Measurements from ENCODE around the gene CASP2. TPM values are rescaled to one million over a fixed set of nuclear protein-coding genes. Genes with fewer than 3 reads are reported as not detected.
A peak's percentile ranks its signal among the peaks of the same experiment; 100 is the strongest.

CASP2 gene
- total RNA-seq, 6 experiments from 2014 or later, result 5.3 to 8.7 (median 6.7) TPM

DNA sequence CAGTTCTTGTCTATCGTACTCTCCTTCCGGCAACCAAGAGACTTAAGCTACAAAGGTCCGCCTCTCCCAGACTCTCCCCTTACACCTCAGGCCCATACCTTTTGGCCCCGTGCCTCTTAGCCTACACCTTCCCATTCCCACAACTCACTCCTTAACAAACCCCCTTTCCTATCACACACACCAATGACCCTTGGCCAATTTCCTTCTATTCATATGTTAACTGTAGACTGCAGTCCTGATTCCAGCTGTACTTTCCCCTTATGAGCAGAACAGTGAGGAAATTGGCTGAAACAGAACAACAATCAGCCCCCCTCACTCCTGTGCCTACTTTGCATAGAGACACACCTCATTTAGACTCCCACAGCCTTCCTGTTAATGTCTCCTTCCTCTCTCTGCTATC, 4.8 kb upstream of the CASP2 start:
- intact Hi-C loops (cut with DNase I), result no loop called here
- no peak for DNase-seq
- Histone ChIP-seq H3K27me3 (no peaks in the 10 kb centered on the region), H3K4me3 (no peak overlapping the region), H3K27ac (no peak overlapping the region), H3K4me1 (peaks cover 0 to 26% (median 6%) of the 10 kb centered on the region in 4 donors), H3K9me3 (no peaks in the 10 kb centered on the region), H3K36me3 (no peaks in the 10 kb centered on the region)
- 84% methylated on average over 4 of the region's 4 CpGs for WGBS (ENCODE audit: insufficient coverage, low coverage, low lambda C conversion rate, missing lambda C conversion rate)
- no peak for TF ChIP-seq POLR2A (IDR thresholded peaks at IDR 0.05)
- TF ChIP-seq, protein P1, sequence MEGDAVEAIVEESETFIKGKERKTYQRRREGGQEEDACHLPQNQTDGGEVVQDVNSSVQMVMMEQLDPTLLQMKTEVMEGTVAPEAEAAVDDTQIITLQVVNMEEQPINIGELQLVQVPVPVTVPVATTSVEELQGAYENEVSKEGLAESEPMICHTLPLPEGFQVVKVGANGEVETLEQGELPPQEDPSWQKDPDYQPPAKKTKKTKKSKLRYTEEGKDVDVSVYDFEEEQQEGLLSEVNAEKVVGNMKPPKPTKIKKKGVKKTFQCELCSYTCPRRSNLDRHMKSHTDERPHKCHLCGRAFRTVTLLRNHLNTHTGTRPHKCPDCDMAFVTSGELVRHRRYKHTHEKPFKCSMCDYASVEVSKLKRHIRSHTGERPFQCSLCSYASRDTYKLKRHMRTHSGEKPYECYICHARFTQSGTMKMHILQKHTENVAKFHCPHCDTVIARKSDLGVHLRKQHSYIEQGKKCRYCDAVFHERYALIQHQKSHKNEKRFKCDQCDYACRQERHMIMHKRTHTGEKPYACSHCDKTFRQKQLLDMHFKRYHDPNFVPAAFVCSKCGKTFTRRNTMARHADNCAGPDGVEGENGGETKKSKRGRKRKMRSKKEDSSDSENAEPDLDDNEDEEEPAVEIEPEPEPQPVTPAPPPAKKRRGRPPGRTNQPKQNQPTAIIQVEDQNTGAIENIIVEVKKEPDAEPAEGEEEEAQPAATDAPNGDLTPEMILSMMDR (IDR thresholded peaks at IDR 0.05), result no peak
- no peak for ATAC-seq

DNA sequence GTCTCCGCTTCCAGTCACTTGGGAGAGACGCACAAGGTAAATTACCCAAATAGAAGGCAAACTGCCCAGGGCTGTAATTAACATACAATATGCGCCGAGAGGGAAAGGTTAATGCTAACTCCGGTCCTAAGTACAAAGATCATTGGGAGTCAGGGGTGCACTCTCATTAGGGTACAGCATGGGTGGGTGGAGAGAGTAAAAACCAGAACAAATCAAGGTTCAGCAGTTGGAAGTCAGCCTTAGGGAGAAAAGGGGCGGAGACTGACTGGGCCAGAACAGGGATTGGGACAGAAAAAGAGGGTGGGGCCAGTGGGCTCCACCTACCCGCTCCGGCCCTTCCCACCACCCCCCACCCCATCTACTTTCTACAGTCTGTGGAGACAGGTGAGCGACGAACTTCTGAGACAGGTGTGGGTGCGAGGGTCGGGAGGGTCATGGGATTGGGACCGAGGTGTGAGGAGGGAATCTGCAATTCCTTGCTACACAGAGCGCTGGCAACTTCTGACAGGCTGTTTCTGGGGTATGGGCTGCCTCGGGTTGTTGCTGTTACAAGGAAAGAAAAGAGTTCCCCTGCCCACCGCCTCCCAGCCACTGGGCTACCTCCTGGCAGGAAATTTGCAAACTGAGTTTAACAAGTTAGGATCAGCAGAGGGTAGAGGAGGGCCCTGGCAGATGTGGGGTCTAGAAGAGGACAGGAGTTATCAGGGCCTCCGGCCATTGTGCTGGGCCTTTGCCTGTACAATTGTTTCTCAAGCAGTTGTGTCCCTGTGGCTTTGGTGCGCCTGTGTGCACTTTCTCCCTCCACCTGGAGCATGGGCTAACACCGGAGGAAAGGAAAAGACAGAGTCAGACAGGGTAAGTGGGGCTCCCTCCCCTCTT, 3.3 kb upstream of the CASP2 start, which contains the start of gene TMEM139:
Gene TMEM139 (plus strand): TSS at position 368 of the 879 bp plus-strand sequence. CDS start 1,000 bp downstream, outside the sequence.
- peaks cover 0 to 38% (median 6%) of the 10 kb centered on the region in 4 donors for H3K4me1 ChIP-seq
- peak; percentile 46 to 91 (median 78) for DNase-seq
- peak within 1 kb of the TSS; percentile 17 to 59 (median 45) for H3K4me3 ChIP-seq

DNA sequence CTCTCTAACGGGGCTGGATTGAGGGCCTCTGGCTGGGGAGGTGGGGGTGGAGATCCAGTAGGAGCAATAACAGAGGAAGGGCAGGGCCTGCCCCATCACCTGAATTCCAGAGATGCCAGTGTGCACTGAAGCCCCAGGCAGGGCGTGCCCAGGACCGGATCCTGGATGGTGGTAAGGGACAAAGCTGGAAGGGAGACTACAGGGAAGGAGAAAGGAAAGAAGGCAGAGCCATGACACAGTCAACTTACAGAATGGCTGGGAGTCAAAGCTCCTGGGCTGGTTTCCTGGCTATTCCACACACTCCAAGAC, 2.7 kb upstream of the CASP2 start:
- intact Hi-C loops (cut with DNase I), result no loop called here
- peak overlapping the region; percentile 17 to 59 (median 45) for H3K4me3 ChIP-seq
- ATAC-seq, result peak in 1 of 4 donors; percentile 3
- H3K9me3 ChIP-seq, result no peaks in the 10 kb centered on the region
- 52% methylated on average over 3 of the region's 3 CpGs for WGBS (ENCODE audit: insufficient coverage, low coverage, low lambda C conversion rate, missing lambda C conversion rate)
- no peaks in the 10 kb centered on the region for H3K27me3 ChIP-seq
- H3K27ac ChIP-seq, result peak overlapping the region in 1 of 3 donors; percentile 72
- H3K4me1 ChIP-seq, result peaks cover 0 to 39% (median 6%) of the 10 kb centered on the region in 4 donors
- DNase-seq, result peak in 1 of 3 donors; percentile 35
- TF ChIP-seq, protein P1 (IDR thresholded peaks at IDR 0.05), result no peak
- no peak for TF ChIP-seq POLR2A (IDR thresholded peaks at IDR 0.05)
- no peaks in the 10 kb centered on the region for H3K36me3 ChIP-seq

More for the DNA sequence above, 3.3 kb upstream of the CASP2 start, which contains the start of gene TMEM139:
- 48% methylated on average over 14 of the region's 19 CpGs for WGBS (ENCODE audit: insufficient coverage, low coverage, low lambda C conversion rate, missing lambda C conversion rate)
- Histone ChIP-seq H3K9me3 (no peaks in the 10 kb centered on the region), H3K27ac (peak within 1 kb of the TSS in 2 of 3 donors; percentile 48 to 72), H3K36me3 (no peaks in the 10 kb centered on the region), H3K27me3 (no peaks in the 10 kb centered on the region)
- intact Hi-C loops (cut with DNase I), result no loop called here
- peak; percentile 62 to 82 (median 76) for ATAC-seq
- TF ChIP-seq, protein P1 (IDR thresholded peaks at IDR 0.05), result no peak
- TF ChIP-seq POLR2A (IDR thresholded peaks at IDR 0.05), result no peak

DNA sequence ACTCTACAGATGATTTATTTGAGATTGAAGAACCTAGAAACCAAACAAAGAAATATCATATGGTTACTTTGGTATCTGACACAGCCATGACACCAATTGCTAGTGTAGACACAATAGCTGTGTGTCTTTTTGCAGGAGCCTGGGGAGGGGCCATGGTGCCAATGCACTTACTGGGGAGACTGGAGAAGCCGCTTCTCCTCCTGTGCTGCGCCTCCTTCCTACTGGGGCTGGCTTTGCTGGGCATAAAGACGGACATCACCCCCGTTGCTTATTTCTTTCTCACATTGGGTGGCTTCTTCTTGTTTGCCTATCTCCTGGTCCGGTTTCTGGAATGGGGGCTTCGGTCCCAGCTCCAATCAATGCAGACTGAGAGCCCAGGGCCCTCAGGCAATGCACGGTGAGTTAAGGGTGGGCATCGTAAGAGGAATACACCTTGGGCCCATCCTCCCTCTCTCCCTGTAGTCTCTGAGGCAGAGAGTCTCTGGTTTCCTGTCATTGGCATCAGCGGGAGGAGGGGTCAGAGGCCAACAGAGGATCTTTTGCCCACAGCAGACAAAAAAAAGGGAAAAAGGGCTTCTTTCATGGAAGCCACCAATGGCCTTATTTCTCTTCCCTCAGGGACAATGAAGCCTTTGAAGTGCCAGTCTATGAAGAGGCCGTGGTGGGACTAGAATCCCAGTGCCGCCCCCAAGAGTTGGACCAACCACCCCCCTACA, 2.2 kb upstream of the CASP2 start:
- Histone ChIP-seq H3K27ac (peak overlapping the region in 1 of 3 donors; percentile 19), H3K36me3 (no peaks in the 10 kb centered on the region), H3K9me3 (no peaks in the 10 kb centered on the region), H3K4me1 (peaks cover 0 to 39% (median 6%) of the 10 kb centered on the region in 4 donors), H3K4me3 (peak overlapping the region in 1 of 3 donors; percentile 59), H3K27me3 (no peaks in the 10 kb centered on the region)
- TF ChIP-seq POLR2A (IDR thresholded peaks at IDR 0.05), result no peak
- TF ChIP-seq, protein P1 (IDR thresholded peaks at IDR 0.05), result no peak
- DNase-seq (no peak), ATAC-seq (no peak)
- intact Hi-C loops (cut with DNase I), result no loop called here
- WGBS (ENCODE audit: insufficient coverage, low coverage, low lambda C conversion rate, missing lambda C conversion rate), result 80% methylated on average over 3 of the region's 11 CpGs
